Keratinocyte (primary cell): ENCODE data around the gene PIP4K2C. TPM values are rescaled to one million over a fixed set of nuclear protein-coding genes. Genes with fewer than 3 reads are reported as not detected.

Source experiments
- DNase-seq: peaks from one replicate; pipeline ENCODE4 v3.0.0-alpha.2; 2011; ENCODE audit warnings: low read depth, missing footprints, low spot score
- FAIRE-seq: peaks from 2 replicates; lab custom pipeline; 2011; peaks lifted over from hg19 to GRCh38; lab: Jason Lieb, UNC
- H2AFZ ChIP-seq: 2 replicates; pipeline ENCODE4 v1.6.0; 2012; ENCODE audit warnings: low read length, control low read depth, inconsistent platforms; ENCODE audit not compliant: control insufficient read depth
- H3K27ac ChIP-seq: 2 replicates; pipeline ENCODE4 v1.5.1; 2011; ENCODE audit warnings: low read length; ENCODE audit not compliant: control insufficient read depth, insufficient read depth
- H3K27me3 ChIP-seq: 3 replicates; pipeline ENCODE4 v1.6.0; 2011; ENCODE audit warnings: low read length; ENCODE audit not compliant: control insufficient read depth, insufficient read depth; ENCODE audit errors: extremely low read depth
- H3K36me3 ChIP-seq, 2 experiments: 2 replicates in 1 of 2; 3 replicates in 1 of 2; pipeline ENCODE4 v1.5.1; 2011; ENCODE audit warnings: low read length in 2 of 2, mild to moderate bottlenecking in 1 of 2; ENCODE audit not compliant: control insufficient read depth in 2 of 2, insufficient read depth in 2 of 2; ENCODE audit errors: extremely low read depth in 1 of 2
- H3K4me1 ChIP-seq: 3 replicates; pipeline ENCODE4 v1.5.1; 2011; ENCODE audit warnings: low read length; ENCODE audit not compliant: control insufficient read depth, insufficient read depth; ENCODE audit errors: extremely low read depth
- H3K4me2 ChIP-seq: 3 replicates; pipeline ENCODE4 v1.6.0; 2011; ENCODE audit warnings: low read depth, low read length; ENCODE audit not compliant: control insufficient read depth, insufficient read depth; ENCODE audit errors: extremely low read depth
- H3K4me3 ChIP-seq, 3 experiments: fragments of 200-600 bp in 1 of 3; sonication (generic) in 1 of 3; 2 replicates in 2 of 3; 3 replicates in 1 of 3; pipeline ENCODE4 v1.5.1; 2011 to 2016; ENCODE audit warnings: low read length in 3 of 3, mild to moderate bottlenecking in 3 of 3, control low read depth in 2 of 3, inconsistent platforms in 1 of 3, low read depth in 1 of 3, mixed read lengths in 1 of 3, mixed run types in 1 of 3, moderate library complexity in 1 of 3; ENCODE audit not compliant: control insufficient read depth in 2 of 3, insufficient read depth in 2 of 3; ENCODE audit errors: extremely low read depth in 1 of 3
- H3K79me2 ChIP-seq: 2 replicates; pipeline ENCODE4 v1.6.0; 2012; ENCODE audit warnings: low read length; ENCODE audit not compliant: control insufficient read depth, insufficient read depth
- H3K9ac ChIP-seq: 3 replicates; pipeline ENCODE4 v1.6.0; 2011; ENCODE audit warnings: low read length; ENCODE audit not compliant: control insufficient read depth, insufficient read depth; ENCODE audit errors: extremely low read depth
- H3K9me1 ChIP-seq: 3 replicates; pipeline ENCODE4 v1.6.0; 2011; ENCODE audit warnings: low read length; ENCODE audit not compliant: control insufficient read depth, insufficient read depth; ENCODE audit errors: extremely low read depth
- H3K9me3 ChIP-seq: 2 replicates; pipeline ENCODE4 v1.5.1; 2012; ENCODE audit warnings: low read depth, low read length; ENCODE audit not compliant: control insufficient read depth
- H4K20me1 ChIP-seq: 3 replicates; pipeline ENCODE4 v1.6.0; 2011; ENCODE audit warnings: low read length; ENCODE audit not compliant: control insufficient read depth, insufficient read depth; ENCODE audit errors: extremely low read depth
- CTCF ChIP-seq, 3 experiments: IDR thresholded peaks in 1 of 3; conservative IDR thresholded peaks in 1 of 3; optimal IDR thresholded peaks in 1 of 3; 2 replicates in 2 of 3; 3 replicates in 1 of 3; pipeline versions ENCODE3 to v1.5.1; 2011; ENCODE audit warnings: low read length in 3 of 3, mild to moderate bottlenecking in 3 of 3, moderate library complexity in 2 of 3, control low read depth in 1 of 3, inconsistent platforms in 1 of 3; ENCODE audit not compliant: insufficient read depth in 2 of 3; ENCODE audit errors: extremely low read depth in 1 of 3
- EZH2 ChIP-seq: IDR thresholded peaks from one replicate; pipeline ENCODE4 v1.6.1; 2012; ENCODE audit warnings: inconsistent platforms, mild to moderate bottlenecking, low read length, moderate library complexity
- dilution Hi-C: fragments of 300-500 bp; cut with MboI; formaldehyde crosslinking; loops from one replicate; pipeline ENCODE4 v1.7.0; 2020; ENCODE audit warnings: low sequenced_read_pairs; ENCODE audit not compliant: extremely low pct_ligation_motif_present
- polyA plus RNA-seq, 5 experiments: library from polyadenylated mRNA; depleted of rRNA in 3 of 5; stranded (reverse) in 3 of 5; stranded (forward) in 1 of 5; unstranded in 1 of 5; fragments of >200 nt; gene quantifications; 1 replicate in 1 of 5; 2 replicates in 3 of 5; 3 replicates in 1 of 5; pipeline versions ENCODE4 v1.2.1 to v1.2.3, GENCODE V29; 2011 to 2012; ENCODE audit warnings: missing spikeins in 2 of 5, low read depth in 1 of 5, low replicate concordance in 1 of 5

Gene PIP4K2C
- polyA plus RNA-seq, 1 donor (not counting 4 experiments of a cell fraction or from before 2014, with no cell fraction given) = 93.6 TPM

- Histone ChIP-seq H3K4me2 (peak within 1 kb of the TSS; percentile 95), H3K36me3 (peaks cover 8% of the 10 kb centered on the region in 2 experiments), H3K9me3 (no peaks in the 10 kb centered on the region), H3K4me1 (peaks cover 20% of the 10 kb centered on the region), H3K9ac (peak within 1 kb of the TSS; percentile 93), H3K9me1 (peaks cover 3% of the 10 kb centered on the region), H3K27ac (peak within 1 kb of the TSS; percentile 87), H4K20me1 (peaks cover 7% of the 10 kb centered on the region), H3K4me3 (peak within 1 kb of the TSS; percentile 84 to 98 (median 93)), H3K27me3 (peaks cover 26% of the 10 kb centered on the region), H3K79me2 (peaks cover 33% of the 10 kb centered on the region), H2AFZ (peak within 1 kb of the TSS; percentile 73)
- FAIRE-seq (no peak), DNase-seq (peak; percentile 79)
- dilution Hi-C loops = no loop called here
- no peak for TF ChIP-seq EZH2
- TF ChIP-seq CTCF (optimal IDR thresholded peaks at IDR 0.05 in 1 of 3, IDR thresholded peaks at IDR 0.05 in 1 of 3, conservative IDR thresholded peaks at IDR 0.05 in 1 of 3; ENCODE audit: extremely low read depth in 1 of 3, insufficient read depth in 2 of 3, low read length in 3 of 3) = peak; percentile 20 to 41 (median 35)
These were observed 44.3 kb upstream of the PIP4K2C start, which contains the start of gene DCTN2 for GRCh38 chr12:57546438-57547287. DCTN2 (minus strand) TSS chr12:57547192; CDS start chr12:57547063, 129 bp downstream.

- peaks cover 7% of the 10 kb centered on the region for H4K20me1 ChIP-seq
- peaks cover 6 to 8% of the 10 kb centered on the region in 2 experiments for H3K36me3 ChIP-seq
- TF ChIP-seq EZH2 (no peak), CTCF (optimal IDR thresholded peaks at IDR 0.05 in 1 of 3, IDR thresholded peaks at IDR 0.05 in 1 of 3, conservative IDR thresholded peaks at IDR 0.05 in 1 of 3; ENCODE audit: extremely low read depth in 1 of 3, insufficient read depth in 2 of 3, low read length in 3 of 3) (no peak)
- dilution Hi-C loops = no loop called here
- H3K27ac ChIP-seq = peak overlapping the region; percentile 87
- H3K27me3 ChIP-seq = peaks cover 26% of the 10 kb centered on the region
- no peaks in the 10 kb centered on the region for H3K9me3 ChIP-seq
- H3K9me1 ChIP-seq = peaks cover 3% of the 10 kb centered on the region
- peaks cover 20% of the 10 kb centered on the region for H3K4me1 ChIP-seq
- peak overlapping the region; percentile 84 to 98 (median 93) for H3K4me3 ChIP-seq
- DNase-seq (no peak), FAIRE-seq (peak; percentile 83)
- H3K79me2 ChIP-seq = peaks cover 33% of the 10 kb centered on the region
- peak overlapping the region; percentile 93 for H3K9ac ChIP-seq
- peak overlapping the region; percentile 87 for H3K4me2 ChIP-seq
- H2AFZ ChIP-seq = peak overlapping the region; percentile 73
These were observed 43.5 kb upstream of the PIP4K2C start for GRCh38 chr12:57547288-57548012.
